Activated T-cell treated with anti-CD3 and anti-CD28 coated beads, Interleukin-2, amount 50 U/mL, for 24 hours (primary cell): ENCODE results near the gene PPP2R3A.
"Not testable (repeated sequence)": the region's sequence is repeated elsewhere in the genome, so short reads cannot be mapped to it uniquely, and the experiment has no call there.

ENCODE experiments used
- DNase-seq: peaks from one replicate; pipeline ENCODE4 v3.0.0-alpha.2; 2020
- H3K27ac Mint-ChIP-seq: 2 replicates; pipeline ENCODE4 v1.8.0; 2020; ENCODE audit warnings: mild to moderate bottlenecking, mixed read lengths
- H3K27me3 Mint-ChIP-seq: 2 replicates; pipeline ENCODE4 v1.8.0; 2020; ENCODE audit warnings: mixed read lengths
- H3K36me3 Mint-ChIP-seq: 2 replicates; pipeline ENCODE4 v1.8.0; 2020; ENCODE audit warnings: low read depth, mixed read lengths
- H3K4me1 Mint-ChIP-seq: 2 replicates; pipeline ENCODE4 v1.8.0; 2020; ENCODE audit warnings: low read depth, mixed read lengths
- H3K4me3 Mint-ChIP-seq: 2 replicates; pipeline ENCODE4 v1.8.0; 2020; ENCODE audit warnings: mild to moderate bottlenecking, moderate library complexity, mixed read lengths
- H3K9me3 Mint-ChIP-seq: 2 replicates; pipeline ENCODE4 v1.8.0; 2020; ENCODE audit warnings: mixed read lengths

PPP2R3A gene

DNA sequence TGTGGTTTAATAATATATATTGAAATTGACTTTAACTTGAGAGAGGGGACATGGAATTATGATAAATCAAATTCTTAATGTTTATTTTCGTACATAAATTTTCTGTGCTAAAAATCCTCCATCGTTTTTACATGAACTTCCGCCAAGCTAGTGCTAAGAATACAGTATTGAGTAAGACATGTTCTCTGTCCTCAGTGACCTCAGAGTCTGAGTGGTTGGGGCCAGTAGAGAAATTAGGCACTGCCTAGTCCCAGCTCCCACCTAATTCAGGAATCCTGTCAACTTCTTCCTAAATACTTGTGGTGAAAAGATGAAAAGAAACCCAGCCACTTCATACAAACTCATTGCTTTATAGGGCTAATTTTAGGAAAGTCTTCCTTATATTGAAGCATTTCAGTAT is 110.3 kb downstream of the PPP2R3A start:
- no peak for DNase-seq

GRCh38 chr3:136078421-136079364 is 113.2 kb downstream of the PPP2R3A start:
- no peaks in the 10 kb centered on the region for H3K27me3 Mint-ChIP-seq
- DNase-seq = no peak
- H3K27ac Mint-ChIP-seq = no peak overlapping the region
- H3K36me3 Mint-ChIP-seq = no peaks in the 10 kb centered on the region
- H3K4me1 Mint-ChIP-seq = peaks cover 2% of the 10 kb centered on the region
- H3K4me3 Mint-ChIP-seq = no peak overlapping the region
- H3K9me3 Mint-ChIP-seq = no peaks in the 10 kb centered on the region

More for the DNA sequence above, 110.3 kb downstream of the PPP2R3A start:
- Mint-ChIP-seq H3K4me1 (peaks cover 2% of the 10 kb centered on the region), H3K27me3 (no peaks in the 10 kb centered on the region), H3K9me3 (no peaks in the 10 kb centered on the region), H3K4me3 (no peak overlapping the region), H3K27ac (no peak overlapping the region), H3K36me3 (no peaks in the 10 kb centered on the region)

GRCh38 chr3:136083641-136084382 is 118.3 kb downstream of the PPP2R3A start:
- not testable (repeated sequence) for H3K4me1 Mint-ChIP-seq, DNase-seq, H3K4me3 Mint-ChIP-seq, H3K27me3 Mint-ChIP-seq, H3K36me3 Mint-ChIP-seq, H3K27ac Mint-ChIP-seq
- peaks cover 12% of the 10 kb centered on the region for H3K9me3 Mint-ChIP-seq

- not testable (repeated sequence) for H3K27me3 Mint-ChIP-seq, H3K36me3 Mint-ChIP-seq, DNase-seq, H3K4me1 Mint-ChIP-seq, H3K27ac Mint-ChIP-seq, H3K4me3 Mint-ChIP-seq
- peaks cover 12% of the 10 kb centered on the region for H3K9me3 Mint-ChIP-seq
These were observed 119.5 kb downstream of the PPP2R3A start for GRCh38 chr3:136085067-136085466.

GRCh38 chr3:136093771-136094170 is 128.2 kb downstream of the PPP2R3A start:
- H3K9me3 Mint-ChIP-seq = no peaks in the 10 kb centered on the region
- H3K36me3 Mint-ChIP-seq = no peaks in the 10 kb centered on the region
- no peaks in the 10 kb centered on the region for H3K27me3 Mint-ChIP-seq
- H3K4me3 Mint-ChIP-seq = no peak overlapping the region
- no peak for DNase-seq
- H3K4me1 Mint-ChIP-seq = peaks cover under 1% of the 10 kb centered on the region
- H3K27ac Mint-ChIP-seq = no peak overlapping the region

DNA sequence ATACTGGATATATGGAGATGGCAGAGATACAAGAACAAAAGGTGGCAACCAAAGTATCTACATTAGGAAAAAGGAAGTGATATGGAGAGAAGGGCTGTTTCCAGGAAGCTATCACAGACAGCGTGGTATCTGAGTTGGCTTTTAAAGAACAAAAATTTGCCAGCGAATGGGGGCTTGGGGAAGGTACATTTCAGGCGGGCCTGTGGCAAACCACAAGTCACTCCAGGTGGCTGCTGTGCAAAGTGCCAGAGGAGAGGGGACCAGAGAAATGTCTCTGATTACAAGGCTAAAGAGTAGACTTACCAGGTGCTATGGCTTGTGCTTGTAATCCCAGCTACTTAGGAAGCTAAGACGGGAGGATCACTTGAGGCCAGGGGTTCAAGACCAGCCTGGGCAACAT is 139.5 kb downstream of the PPP2R3A start:
- Mint-ChIP-seq H3K27me3 (no peaks in the 10 kb centered on the region), H3K36me3 (no peaks in the 10 kb centered on the region), H3K27ac (no peak overlapping the region), H3K4me1 (peaks cover 18% of the 10 kb centered on the region), H3K4me3 (no peak overlapping the region), H3K9me3 (no peaks in the 10 kb centered on the region)
- DNase-seq = no peak

GRCh38 chr3:136106101-136106500 is 140.6 kb downstream of the PPP2R3A start:
- no peak for DNase-seq
- Mint-ChIP-seq H3K4me1 (peaks cover 19% of the 10 kb centered on the region), H3K9me3 (no peaks in the 10 kb centered on the region), H3K36me3 (no peaks in the 10 kb centered on the region), H3K27ac (no peak overlapping the region), H3K27me3 (no peaks in the 10 kb centered on the region), H3K4me3 (no peak overlapping the region)

DNA sequence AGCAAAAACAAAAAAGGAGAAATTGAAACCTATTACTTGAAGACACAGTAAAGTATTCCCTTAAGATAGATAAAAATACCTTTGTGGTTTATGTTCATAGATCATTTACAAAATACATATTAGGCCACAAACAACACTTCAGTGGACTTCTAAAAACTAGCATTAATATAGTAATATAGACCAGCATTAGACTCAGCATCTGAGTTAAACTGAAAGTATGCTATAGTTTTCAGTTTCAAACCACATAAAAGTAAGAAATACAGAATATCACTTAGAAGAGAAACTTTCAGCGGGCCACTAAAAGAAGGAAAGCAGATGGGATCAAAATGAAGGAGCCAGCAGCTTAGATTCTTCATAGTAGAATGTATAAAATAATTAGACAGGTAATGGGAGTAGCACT is 144.0 kb downstream of the PPP2R3A start:
- Mint-ChIP-seq H3K27ac (no peak overlapping the region), H3K4me1 (peaks cover 19% of the 10 kb centered on the region), H3K36me3 (no peaks in the 10 kb centered on the region), H3K4me3 (no peak overlapping the region), H3K27me3 (no peaks in the 10 kb centered on the region), H3K9me3 (no peaks in the 10 kb centered on the region)
- no peak for DNase-seq

DNA sequence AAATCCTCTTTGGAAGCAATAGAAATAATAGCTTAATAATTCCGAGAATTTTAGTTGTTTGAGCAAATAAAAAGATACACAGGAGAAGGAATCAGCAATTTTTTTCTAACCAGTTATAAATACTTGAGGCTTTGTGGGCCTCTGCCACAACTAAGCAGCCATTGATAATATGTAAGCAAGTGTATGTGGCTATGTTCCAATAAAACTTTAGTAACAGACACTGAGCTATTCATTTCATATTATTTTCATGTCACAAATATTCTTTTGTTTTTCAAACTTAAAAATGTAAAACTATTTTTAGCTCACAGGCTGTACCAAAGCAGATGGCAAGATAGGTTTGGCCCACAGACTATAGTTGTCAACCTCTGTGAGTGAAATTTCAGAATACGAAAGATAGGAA is 145.0 kb downstream of the PPP2R3A start:
- Mint-ChIP-seq H3K9me3 (no peaks in the 10 kb centered on the region), H3K4me3 (no peak overlapping the region), H3K27me3 (no peaks in the 10 kb centered on the region), H3K36me3 (no peaks in the 10 kb centered on the region), H3K4me1 (peaks cover 15% of the 10 kb centered on the region), H3K27ac (no peak overlapping the region)
- no peak for DNase-seq

GRCh38 chr3:136114421-136114820 is 148.9 kb downstream of the PPP2R3A start:
- H3K27ac Mint-ChIP-seq = no peak overlapping the region
- H3K27me3 Mint-ChIP-seq = no peaks in the 10 kb centered on the region
- no peak for DNase-seq
- peaks cover 7% of the 10 kb centered on the region for H3K4me1 Mint-ChIP-seq
- no peaks in the 10 kb centered on the region for H3K9me3 Mint-ChIP-seq
- H3K36me3 Mint-ChIP-seq = no peaks in the 10 kb centered on the region
- no peak overlapping the region for H3K4me3 Mint-ChIP-seq

DNA sequence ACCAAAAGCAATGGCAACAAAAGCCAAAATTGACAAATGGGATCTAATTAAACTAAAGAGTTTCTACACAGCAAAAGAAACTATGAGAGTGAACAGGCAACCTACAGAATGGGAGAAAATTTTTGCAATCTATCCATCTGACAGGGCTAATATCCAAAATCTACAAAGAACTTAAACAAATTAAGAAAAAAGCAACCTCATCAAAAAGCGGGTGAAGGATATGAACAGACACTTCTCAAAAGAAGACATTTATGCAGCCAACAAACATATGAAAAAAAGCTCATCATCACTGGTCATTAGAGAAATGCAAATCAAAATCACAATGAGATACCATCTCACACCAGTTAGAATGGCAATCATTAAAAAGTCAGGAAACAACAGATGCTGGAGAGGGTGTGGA is 153.8 kb downstream of the PPP2R3A start:
- H3K9me3 Mint-ChIP-seq, H3K27ac Mint-ChIP-seq: not testable (repeated sequence)

DNA sequence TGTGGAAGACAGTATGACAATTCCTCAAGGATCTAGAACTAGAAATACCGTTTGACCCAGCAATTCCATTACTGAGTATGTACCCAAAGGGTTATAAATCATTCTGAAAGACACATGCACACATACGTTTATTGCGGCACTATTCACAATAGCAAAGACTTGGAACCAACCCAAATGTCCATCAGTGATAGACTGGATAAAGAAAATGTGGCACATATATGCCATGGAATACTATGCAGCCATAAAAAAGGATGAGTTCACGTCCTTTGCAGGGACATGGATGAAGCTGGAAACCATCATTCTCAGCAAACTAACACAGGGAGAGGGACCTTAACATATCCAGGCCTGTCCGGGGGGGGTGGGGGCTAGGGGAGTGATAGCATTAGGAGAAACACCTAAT is 154.3 kb downstream of the PPP2R3A start:
- not testable (repeated sequence) for H3K4me1 Mint-ChIP-seq, H3K36me3 Mint-ChIP-seq, H3K9me3 Mint-ChIP-seq, H3K27ac Mint-ChIP-seq, H3K27me3 Mint-ChIP-seq, DNase-seq, H3K4me3 Mint-ChIP-seq

More for the DNA sequence above, 153.8 kb downstream of the PPP2R3A start:
- H3K27me3 Mint-ChIP-seq, H3K4me3 Mint-ChIP-seq, DNase-seq, H3K4me1 Mint-ChIP-seq, H3K36me3 Mint-ChIP-seq: not testable (repeated sequence)

DNA sequence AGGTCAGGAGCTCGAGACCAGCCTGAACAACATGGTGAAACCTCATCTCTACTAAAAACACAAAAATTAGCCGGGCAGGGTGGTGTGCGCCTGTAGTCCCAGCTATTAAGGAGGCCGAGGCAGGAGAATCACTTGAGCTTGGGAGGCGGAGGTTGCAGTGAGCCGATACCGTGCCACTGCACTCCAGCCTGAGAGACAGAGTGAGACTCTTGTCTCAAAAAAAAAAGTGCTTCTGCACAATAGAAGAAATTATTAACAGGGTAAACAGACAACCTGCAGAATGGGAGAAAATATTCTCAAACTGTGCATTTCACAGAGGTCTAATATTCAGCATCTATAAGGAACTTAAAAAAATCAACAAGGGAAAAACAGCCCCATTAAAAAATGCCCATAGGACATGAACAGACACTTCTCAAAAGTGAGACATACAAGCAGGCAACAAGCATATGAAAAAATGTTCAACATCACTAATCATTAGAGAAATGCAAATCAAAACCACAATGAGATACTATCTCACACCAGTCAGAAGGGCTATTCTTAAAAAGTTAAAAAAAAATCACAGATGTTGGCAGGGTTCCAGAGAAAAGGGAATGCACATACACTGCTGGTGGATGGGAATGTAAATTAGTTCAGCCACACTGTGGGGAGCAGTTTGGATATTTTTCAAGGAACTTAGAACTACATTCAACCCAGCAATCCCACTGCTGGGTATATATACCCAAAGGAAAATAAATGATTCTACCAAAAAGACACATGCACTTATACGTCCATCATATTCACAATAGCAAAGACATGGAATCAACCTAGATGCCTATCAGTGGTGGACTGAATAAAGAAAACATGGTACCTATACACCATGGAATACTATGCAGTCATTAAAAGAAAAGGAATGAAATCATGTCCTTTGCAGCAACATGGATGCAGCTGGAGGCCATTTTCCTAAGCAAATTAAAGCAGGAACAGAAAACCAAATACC is 155.1 kb downstream of the PPP2R3A start:
- Mint-ChIP-seq H3K4me1 (peaks cover 3% of the 10 kb centered on the region), H3K36me3 (no peaks in the 10 kb centered on the region), H3K27ac (no peak overlapping the region), H3K4me3 (no peak overlapping the region), H3K27me3 (no peaks in the 10 kb centered on the region), H3K9me3 (peaks cover under 1% of the 10 kb centered on the region)
- DNase-seq = no peak

- Mint-ChIP-seq H3K36me3 (no peaks in the 10 kb centered on the region), H3K4me3 (no peak overlapping the region), H3K4me1 (peaks cover 3% of the 10 kb centered on the region), H3K9me3 (peaks cover 4% of the 10 kb centered on the region), H3K27ac (no peak overlapping the region), H3K27me3 (no peaks in the 10 kb centered on the region)
- no peak for DNase-seq
These were observed 156.5 kb downstream of the PPP2R3A start for GRCh38 chr3:136122006-136122405.
